ENCODE measurements around the gene RPL4.
"Not testable (repeated sequence)": the region's sequence is repeated elsewhere in the genome, so short reads cannot be mapped to it uniquely, and the experiment has no call there.

Gene RPL4

GRCh38 chr15:66491846-66492245 lies 12.8 kb downstream of the RPL4 start:
- no peak for DNase-seq (ENCODE audit: low read depth in 2 of 2)

- DNase-seq (ENCODE audit: low read depth in 2 of 2): no peak
Measured at GRCh38 chr15:66489179-66489791, 15.4 kb downstream of the RPL4 start.

GRCh38 chr15:66488525-66488924 lies 16.1 kb downstream of the RPL4 start:
- no peak for DNase-seq (ENCODE audit: low read depth in 2 of 2)

GRCh38 chr15:66486887-66487286 lies 17.8 kb downstream of the RPL4 start:
- DNase-seq (ENCODE audit: low read depth in 2 of 2): no peak

- no peak for DNase-seq (ENCODE audit: low read depth in 2 of 2)
Measured at GRCh38 chr15:66484539-66485112, 20.0 kb downstream of the RPL4 start.

GRCh38 chr15:66483131-66483566 lies 21.5 kb downstream of the RPL4 start:
- DNase-seq (ENCODE audit: low read depth in 2 of 2): no peak

- DNase-seq (ENCODE audit: low read depth in 2 of 2): no peak
Measured at GRCh38 chr15:66482539-66482938, 22.1 kb downstream of the RPL4 start.

- DNase-seq (ENCODE audit: low read depth in 2 of 2): no peak
Measured at GRCh38 chr15:66481107-66481856, 23.4 kb downstream of the RPL4 start.

GRCh38 chr15:66480267-66480666 lies 24.4 kb downstream of the RPL4 start:
- DNase-seq (ENCODE audit: low read depth in 2 of 2): no peak

- no peak for DNase-seq (ENCODE audit: low read depth in 2 of 2)
Measured at GRCh38 chr15:66477011-66477410, 27.6 kb downstream of the RPL4 start.

- DNase-seq (ENCODE audit: low read depth in 2 of 2): no peak
Measured at GRCh38 chr15:66476535-66476934, 28.1 kb downstream of the RPL4 start.

- no peak for DNase-seq (ENCODE audit: low read depth in 2 of 2)
Measured at GRCh38 chr15:66474963-66475362, 29.7 kb downstream of the RPL4 start.

- no peak for DNase-seq (ENCODE audit: low read depth in 2 of 2)
Measured at GRCh38 chr15:66474135-66474534, 30.5 kb downstream of the RPL4 start.

- DNase-seq (ENCODE audit: low read depth in 2 of 2): peak; percentile 1 to 2
Measured at GRCh38 chr15:66472176-66472999, 32.3 kb downstream of the RPL4 start.

GRCh38 chr15:66470825-66471224 lies 33.8 kb downstream of the RPL4 start:
- DNase-seq (ENCODE audit: low read depth in 2 of 2): not testable (repeated sequence)

- DNase-seq (ENCODE audit: low read depth in 2 of 2): not testable (repeated sequence)
Measured at GRCh38 chr15:66467162-66468040, 37.3 kb downstream of the RPL4 start.

- not testable (repeated sequence) for DNase-seq (ENCODE audit: low read depth in 2 of 2)
Measured at GRCh38 chr15:66465294-66465693, 39.4 kb downstream of the RPL4 start.

GRCh38 chr15:66462627-66463026 lies 42.0 kb downstream of the RPL4 start:
- no peak for DNase-seq (ENCODE audit: low read depth in 2 of 2)

GRCh38 chr15:66461917-66462316 lies 42.7 kb downstream of the RPL4 start:
- DNase-seq (ENCODE audit: low read depth in 2 of 2): no peak

GRCh38 chr15:66461294-66461693 lies 43.4 kb downstream of the RPL4 start:
- DNase-seq (ENCODE audit: low read depth in 2 of 2): not testable (repeated sequence)

Data from stimulated activated CD8-positive, alpha-beta memory T cell treated with anti-CD3 and anti-CD28 coated beads, Interleukin-2, amount 100 ng/mL, for 1 hour (primary cell).